Stimulated activated CD4-positive, alpha-beta T cell treated with anti-CD3 and anti-CD28 coated beads, Interleukin-15, amount 100 ng/mL, for 24 hours (primary cell): Measurements from ENCODE around the gene KREMEN1.
"Not testable (repeated sequence)": the region's sequence is repeated elsewhere in the genome, so short reads cannot be mapped to it uniquely, and the experiment has no call there.

ENCODE experiments used
- DNase-seq: peaks from one replicate; pipeline ENCODE4 v3.0.0-alpha.2; 2020

The KREMEN1 gene

GRCh38 chr22:29109822-29110221, 37.0 kb downstream of the KREMEN1 start:
- no peak for DNase-seq

- DNase-seq: no peak
Measured at GRCh38 chr22:29110946-29111345, 38.1 kb downstream of the KREMEN1 start.

- DNase-seq: no peak
Measured at GRCh38 chr22:29112121-29112520, 39.3 kb downstream of the KREMEN1 start.

- no peak for DNase-seq
Measured at GRCh38 chr22:29112681-29113080, 39.8 kb downstream of the KREMEN1 start.

- DNase-seq: no peak
Measured at GRCh38 chr22:29113319-29113718, 40.5 kb downstream of the KREMEN1 start.

- DNase-seq: no peak
Measured at GRCh38 chr22:29114392-29114791, 41.6 kb downstream of the KREMEN1 start.

GRCh38 chr22:29115682-29116288, 43.0 kb downstream of the KREMEN1 start:
- DNase-seq: no peak

GRCh38 chr22:29116397-29117123, 43.7 kb downstream of the KREMEN1 start:
- no peak for DNase-seq

- DNase-seq: no peak
Measured at GRCh38 chr22:29117799-29118477, 45.1 kb downstream of the KREMEN1 start.

- not testable (repeated sequence) for DNase-seq
Measured at GRCh38 chr22:29120098-29120912, 47.5 kb downstream of the KREMEN1 start.

- DNase-seq: no peak
Measured at GRCh38 chr22:29121124-29121523, 48.3 kb downstream of the KREMEN1 start.

- DNase-seq: no peak
Measured at GRCh38 chr22:29122041-29122440, 49.2 kb downstream of the KREMEN1 start.

GRCh38 chr22:29124777-29125442, 52.1 kb downstream of the KREMEN1 start:
- no peak for DNase-seq

GRCh38 chr22:29125443-29125778, 52.6 kb downstream of the KREMEN1 start:
- DNase-seq: no peak

GRCh38 chr22:29125844-29126243, 53.0 kb downstream of the KREMEN1 start:
- DNase-seq: no peak

- no peak for DNase-seq
Measured at GRCh38 chr22:29126670-29127395, 54.0 kb downstream of the KREMEN1 start.

- no peak for DNase-seq
Measured at GRCh38 chr22:29128891-29129807, 56.3 kb downstream of the KREMEN1 start.

GRCh38 chr22:29129808-29130140, 56.9 kb downstream of the KREMEN1 start:
- DNase-seq: no peak

GRCh38 chr22:29130476-29130875, 57.6 kb downstream of the KREMEN1 start:
- DNase-seq: no peak

GRCh38 chr22:29133603-29134133, 60.8 kb downstream of the KREMEN1 start:
- DNase-seq: no peak

GRCh38 chr22:29134448-29134847, 61.6 kb downstream of the KREMEN1 start:
- no peak for DNase-seq
